T-helper 2 cell (primary cell): Measurements from ENCODE around the gene ZNF18.

ENCODE experiments used
- DNase-seq, 5 experiments: peaks; one replicate each; pipeline versions ENCODE4 v3.0.0 to v3.0.0-alpha.2; 2012 to 2022
- total RNA-seq, 2 donors: gene quantifications; one replicate each; lab custom pipeline; 2026; lab: John Stamatoyannopoulos, UW

The ZNF18 gene
- 14.7 to 28.8 reads per million in 2 donors for total RNA-seq

- peak; percentile 90 to 97 (median 94) for DNase-seq
Measured at GRCh38 chr17:11997147-11997971, at the start of gene ZNF18. Gene ZNF18, minus strand, starts transcription at chr17:11997475. Its CDS starts 4,646 bp downstream, at chr17:11992829.

GRCh38 chr17:12046786-12047185 lies 49.5 kb upstream of the ZNF18 start:
- no peak for DNase-seq

GRCh38 chr17:12043702-12044101 lies 46.4 kb upstream of the ZNF18 start:
- DNase-seq, result no peak

GRCh38 chr17:12041312-12041711 lies 44.0 kb upstream of the ZNF18 start:
- DNase-seq, result no peak

GRCh38 chr17:12040478-12040877 lies 43.2 kb upstream of the ZNF18 start:
- no peak for DNase-seq

- DNase-seq, result no peak
Measured at GRCh38 chr17:12037970-12038369, 40.7 kb upstream of the ZNF18 start.

GRCh38 chr17:12035673-12036072 lies 38.4 kb upstream of the ZNF18 start:
- DNase-seq, result no peak

GRCh38 chr17:12034538-12034937 lies 37.3 kb upstream of the ZNF18 start:
- DNase-seq, result no peak

- no peak for DNase-seq
Measured at GRCh38 chr17:12028611-12029010, 31.3 kb upstream of the ZNF18 start.

- DNase-seq, result no peak
Measured at GRCh38 chr17:12027658-12028057, 30.4 kb upstream of the ZNF18 start.

- no peak for DNase-seq
Measured at GRCh38 chr17:12024327-12024726, 27.1 kb upstream of the ZNF18 start.

GRCh38 chr17:12022310-12022709 lies 25.0 kb upstream of the ZNF18 start:
- DNase-seq, result no peak

- DNase-seq, result no peak
Measured at GRCh38 chr17:12021623-12022140, 24.4 kb upstream of the ZNF18 start.

- peak; percentile 87 to 97 (median 91) for DNase-seq
Measured at GRCh38 chr17:12020642-12021622, 23.7 kb upstream of the ZNF18 start, which contains the start of gene MAP2K4. Gene MAP2K4, plus strand, starts transcription at chr17:12020877. Its CDS starts 10 bp downstream, at chr17:12020887.

- DNase-seq, result no peak
Measured at GRCh38 chr17:12007466-12007865, 10.2 kb upstream of the ZNF18 start.

- no peak for DNase-seq
Measured at GRCh38 chr17:11999696-12000095, 2.4 kb upstream of the ZNF18 start.

- DNase-seq, result no peak
Measured at GRCh38 chr17:11997972-11998233, 628 bp upstream of the ZNF18 start.

GRCh38 chr17:11996722-11997146 lies 541 bp downstream of the ZNF18 start:
- peak in 1 of 5 experiments; percentile 74 for DNase-seq

- no peak for DNase-seq
Measured at GRCh38 chr17:11991461-11991860, 5.8 kb downstream of the ZNF18 start.

- no peak for DNase-seq
Measured at GRCh38 chr17:11990363-11990983, 6.8 kb downstream of the ZNF18 start.

- no peak for DNase-seq
Measured at GRCh38 chr17:11986942-11987329, 10.3 kb downstream of the ZNF18 start.

GRCh38 chr17:11986179-11986941 lies 10.9 kb downstream of the ZNF18 start:
- DNase-seq, result no peak
